GM08714 (cell line): Measurements from ENCODE around the gene BABAM1.

Experiments
- H3K4me3 ChIP-seq: fragments of 200-500 bp; sonication (Bioruptor generic); 2 replicates; pipeline ENCODE4 v1.5.1; 2014; ENCODE audit warnings: mild to moderate bottlenecking, low read length, inconsistent platforms
- ZNF274 ChIP-seq: IDR thresholded peaks from 2 replicates; pipeline ENCODE4 v1.6.1; 2012; ENCODE audit warnings: mild to moderate bottlenecking, low read depth, low read length

Gene BABAM1

GRCh38 chr19:17266975-17267788 is at the start of gene BABAM1:
Gene BABAM1, plus strand, starts transcription at chr19:17267443. Its CDS starts 1,364 bp downstream, at chr19:17268807.
- H3K4me3 ChIP-seq = peak within 1 kb of the TSS; percentile 95
- TF ChIP-seq ZNF274 = no peak

GRCh38 chr19:17219286-17219685 is 48.0 kb upstream of the BABAM1 start:
- TF ChIP-seq ZNF274 = no peak
- no peak overlapping the region for H3K4me3 ChIP-seq

- TF ChIP-seq ZNF274 = no peak
- H3K4me3 ChIP-seq = no peak overlapping the region
Measured at GRCh38 chr19:17220207-17220758, 47.0 kb upstream of the BABAM1 start.

GRCh38 chr19:17225053-17225452 is 42.2 kb upstream of the BABAM1 start:
- no peak for TF ChIP-seq ZNF274

GRCh38 chr19:17226002-17226933 is 41.0 kb upstream of the BABAM1 start, which contains the start of gene OCEL1:
Gene OCEL1, plus strand, starts transcription at chr19:17226226. Its CDS starts 22 bp downstream, at chr19:17226248.
- no peak for TF ChIP-seq ZNF274
- H3K4me3 ChIP-seq = peak within 1 kb of the TSS; percentile 71

More at GRCh38 chr19:17225053-17225452, 42.2 kb upstream of the BABAM1 start:
- H3K4me3 ChIP-seq = no peak overlapping the region

GRCh38 chr19:17227798-17228367 is 39.4 kb upstream of the BABAM1 start:
- no peak overlapping the region for H3K4me3 ChIP-seq
- no peak for TF ChIP-seq ZNF274

GRCh38 chr19:17229890-17230289 is 37.4 kb upstream of the BABAM1 start:
- no peak for TF ChIP-seq ZNF274
- H3K4me3 ChIP-seq = no peak overlapping the region

- no peak for TF ChIP-seq ZNF274
- no peak overlapping the region for H3K4me3 ChIP-seq
Measured at GRCh38 chr19:17232258-17232657, 35.0 kb upstream of the BABAM1 start.

GRCh38 chr19:17234911-17235299 is 32.3 kb upstream of the BABAM1 start:
- TF ChIP-seq ZNF274 = no peak
- peak overlapping the region; percentile 59; the same call in 1 of the 2 replicates for H3K4me3 ChIP-seq

- peak overlapping the region; percentile 59; the same call in 1 of the 2 replicates for H3K4me3 ChIP-seq
Measured at GRCh38 chr19:17235300-17235970, 31.8 kb upstream of the BABAM1 start.

GRCh38 chr19:17235971-17236777 is 31.1 kb upstream of the BABAM1 start:
- H3K4me3 ChIP-seq = peak overlapping the region; percentile 59; the same call in 1 of the 2 replicates
- no peak for TF ChIP-seq ZNF274

More at GRCh38 chr19:17235300-17235970, 31.8 kb upstream of the BABAM1 start:
- TF ChIP-seq ZNF274 = no peak

- no peak overlapping the region for H3K4me3 ChIP-seq
- no peak for TF ChIP-seq ZNF274
Measured at GRCh38 chr19:17236811-17237543, 30.3 kb upstream of the BABAM1 start.
